ENCODE measurements around the gene WDR72. TPM values are rescaled to one million over a fixed set of nuclear protein-coding genes. Genes with fewer than 3 reads are reported as not detected.

The WDR72 gene
- total RNA-seq, 1 experiment from 2014 or later, result 3.9 TPM

- H3K4me3 Mint-ChIP-seq (ENCODE audit: low read depth, unreplicated experiment), result no peak overlapping the region
- H3K4me1 Mint-ChIP-seq (ENCODE audit: low read depth, unreplicated experiment), result peaks cover 7% of the 10 kb centered on the region
- no peaks in the 10 kb centered on the region for H3K9me3 Mint-ChIP-seq (ENCODE audit: low read depth, unreplicated experiment)
- no peaks in the 10 kb centered on the region for H3K27me3 Mint-ChIP-seq (ENCODE audit: unreplicated experiment)
- no peaks in the 10 kb centered on the region for H3K36me3 Mint-ChIP-seq (ENCODE audit: insufficient read depth, unreplicated experiment)
- DNase-seq, result no peak
- intact Hi-C loops (cut with micrococcal nuclease; ENCODE audit: unreplicated experiment), result no loop called here
- H3K27ac Mint-ChIP-seq (ENCODE audit: unreplicated experiment), result no peak overlapping the region
- no TSS peak for BruUV-seq (replicated peaks)
- TF ChIP-seq CTCF (IDR thresholded peaks at IDR 0.05; ENCODE audit: unreplicated experiment), result no peak
- CTCF ChIA-PET, result no interaction called here
Observed at GRCh38 chr15:53581513-53581912, 177.9 kb downstream of the WDR72 start.

- no peaks in the 10 kb centered on the region for H3K9me3 Mint-ChIP-seq (ENCODE audit: low read depth, unreplicated experiment)
- no TSS peak for BruUV-seq (replicated peaks)
- CTCF ChIA-PET, result interaction anchor here (0.5 to 0.7 kb wide), 2 partner anchors 495 to 847 kb away, joined by 3 to 4 read pairs; no protein-coding TSS in a partner anchor
- H3K27ac Mint-ChIP-seq (ENCODE audit: unreplicated experiment), result no peak overlapping the region
- no peak for DNase-seq
- H3K36me3 Mint-ChIP-seq (ENCODE audit: insufficient read depth, unreplicated experiment), result no peaks in the 10 kb centered on the region
- no peaks in the 10 kb centered on the region for H3K27me3 Mint-ChIP-seq (ENCODE audit: unreplicated experiment)
- H3K4me1 Mint-ChIP-seq (ENCODE audit: low read depth, unreplicated experiment), result peaks cover 9% of the 10 kb centered on the region
- intact Hi-C loops (cut with micrococcal nuclease; ENCODE audit: unreplicated experiment), result no loop called here
- no peak for TF ChIP-seq CTCF (IDR thresholded peaks at IDR 0.05; ENCODE audit: unreplicated experiment)
- H3K4me3 Mint-ChIP-seq (ENCODE audit: low read depth, unreplicated experiment), result no peak overlapping the region
Observed at GRCh38 chr15:53580366-53580765, 179.1 kb downstream of the WDR72 start.

GRCh38 chr15:53576841-53577240 lies 182.6 kb downstream of the WDR72 start:
- Mint-ChIP-seq H3K4me3 (ENCODE audit: low read depth, unreplicated experiment) (no peak overlapping the region), H3K27ac (ENCODE audit: unreplicated experiment) (no peak overlapping the region), H3K9me3 (ENCODE audit: low read depth, unreplicated experiment) (no peaks in the 10 kb centered on the region), H3K4me1 (ENCODE audit: low read depth, unreplicated experiment) (peaks cover 9% of the 10 kb centered on the region), H3K36me3 (ENCODE audit: insufficient read depth, unreplicated experiment) (no peaks in the 10 kb centered on the region), H3K27me3 (ENCODE audit: unreplicated experiment) (no peaks in the 10 kb centered on the region)
- CTCF ChIA-PET, result interaction anchor here (0.6 kb wide), 1 partner anchor 52 kb away, joined by 4 read pairs; no protein-coding TSS in a partner anchor
- BruUV-seq (replicated peaks), result no TSS peak
- no peak for TF ChIP-seq CTCF (IDR thresholded peaks at IDR 0.05; ENCODE audit: unreplicated experiment)
- no peak for DNase-seq
- intact Hi-C loops (cut with micrococcal nuclease; ENCODE audit: unreplicated experiment), result no loop called here

GRCh38 chr15:53573091-53573490 lies 186.4 kb downstream of the WDR72 start:
- intact Hi-C loops (cut with micrococcal nuclease; ENCODE audit: unreplicated experiment), result no loop called here
- H3K4me1 Mint-ChIP-seq (ENCODE audit: low read depth, unreplicated experiment), result peaks cover 9% of the 10 kb centered on the region
- H3K4me3 Mint-ChIP-seq (ENCODE audit: low read depth, unreplicated experiment), result no peak overlapping the region
- TF ChIP-seq CTCF (IDR thresholded peaks at IDR 0.05; ENCODE audit: unreplicated experiment), result no peak
- H3K9me3 Mint-ChIP-seq (ENCODE audit: low read depth, unreplicated experiment), result no peaks in the 10 kb centered on the region
- H3K36me3 Mint-ChIP-seq (ENCODE audit: insufficient read depth, unreplicated experiment), result no peaks in the 10 kb centered on the region
- H3K27me3 Mint-ChIP-seq (ENCODE audit: unreplicated experiment), result no peaks in the 10 kb centered on the region
- no peak for DNase-seq
- CTCF ChIA-PET, result interaction anchor here (0.7 kb wide), 1 partner anchor 115 kb away, joined by 3 read pairs; no protein-coding TSS in a partner anchor
- BruUV-seq (replicated peaks), result no TSS peak
- no peak overlapping the region for H3K27ac Mint-ChIP-seq (ENCODE audit: unreplicated experiment)
